Fibroblast of the aortic adventitia (primary cell): ENCODE data around the gene FGFR2. TPM values are rescaled to one million over a fixed set of nuclear protein-coding genes. Genes with fewer than 3 reads are reported as not detected.

ENCODE experiments used
- DNase-seq: peaks from one replicate; pipeline ENCODE4 v3.0.0-alpha.2; 2010; ENCODE audit warnings: low read depth
- H3K4me3 ChIP-seq: 2 replicates; pipeline ENCODE4 v1.5.1; 2011; ENCODE audit warnings: low read depth, mild to moderate bottlenecking, control low read depth, low read length, moderate library complexity
- total RNA-seq: library from RNA; depleted of rRNA; stranded (reverse); fragments of >200 nt; gene quantifications from 2 replicates; pipeline ENCODE4 v1.2.3, GENCODE V29; 2012; ENCODE audit warnings: low replicate concordance
- TF ChIP-seq, protein P1 (sequence below): IDR thresholded peaks from 2 replicates; pipeline ENCODE4 v1.5.1; 2011; ENCODE audit warnings: mild to moderate bottlenecking, low read length, control low read depth, inconsistent platforms; ENCODE audit not compliant: insufficient read depth

Gene FGFR2
- total RNA-seq, 1 donor: not detected

DNA sequence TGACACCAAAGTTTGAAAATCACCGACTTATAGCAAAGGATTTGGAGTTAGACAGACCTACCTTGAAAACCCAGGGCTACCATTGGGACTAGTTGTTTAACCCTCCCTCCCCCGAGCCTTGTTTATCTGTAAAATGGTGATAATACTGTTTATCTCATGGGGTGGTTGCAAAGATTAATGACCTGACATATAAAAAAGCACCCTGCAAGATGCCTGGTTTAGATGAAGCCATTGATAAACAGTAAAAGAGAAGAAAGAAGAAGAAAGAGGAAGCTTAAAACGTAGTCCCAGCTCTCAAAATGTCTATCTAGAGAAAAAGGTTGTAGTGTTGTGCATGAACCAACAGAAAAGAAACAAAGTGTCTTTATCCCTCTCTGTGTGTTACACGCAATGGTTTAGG lies 145.7 kb downstream of the FGFR2 start:
- DNase-seq: no peak
- TF ChIP-seq, protein P1, sequence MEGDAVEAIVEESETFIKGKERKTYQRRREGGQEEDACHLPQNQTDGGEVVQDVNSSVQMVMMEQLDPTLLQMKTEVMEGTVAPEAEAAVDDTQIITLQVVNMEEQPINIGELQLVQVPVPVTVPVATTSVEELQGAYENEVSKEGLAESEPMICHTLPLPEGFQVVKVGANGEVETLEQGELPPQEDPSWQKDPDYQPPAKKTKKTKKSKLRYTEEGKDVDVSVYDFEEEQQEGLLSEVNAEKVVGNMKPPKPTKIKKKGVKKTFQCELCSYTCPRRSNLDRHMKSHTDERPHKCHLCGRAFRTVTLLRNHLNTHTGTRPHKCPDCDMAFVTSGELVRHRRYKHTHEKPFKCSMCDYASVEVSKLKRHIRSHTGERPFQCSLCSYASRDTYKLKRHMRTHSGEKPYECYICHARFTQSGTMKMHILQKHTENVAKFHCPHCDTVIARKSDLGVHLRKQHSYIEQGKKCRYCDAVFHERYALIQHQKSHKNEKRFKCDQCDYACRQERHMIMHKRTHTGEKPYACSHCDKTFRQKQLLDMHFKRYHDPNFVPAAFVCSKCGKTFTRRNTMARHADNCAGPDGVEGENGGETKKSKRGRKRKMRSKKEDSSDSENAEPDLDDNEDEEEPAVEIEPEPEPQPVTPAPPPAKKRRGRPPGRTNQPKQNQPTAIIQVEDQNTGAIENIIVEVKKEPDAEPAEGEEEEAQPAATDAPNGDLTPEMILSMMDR: no peak

DNA sequence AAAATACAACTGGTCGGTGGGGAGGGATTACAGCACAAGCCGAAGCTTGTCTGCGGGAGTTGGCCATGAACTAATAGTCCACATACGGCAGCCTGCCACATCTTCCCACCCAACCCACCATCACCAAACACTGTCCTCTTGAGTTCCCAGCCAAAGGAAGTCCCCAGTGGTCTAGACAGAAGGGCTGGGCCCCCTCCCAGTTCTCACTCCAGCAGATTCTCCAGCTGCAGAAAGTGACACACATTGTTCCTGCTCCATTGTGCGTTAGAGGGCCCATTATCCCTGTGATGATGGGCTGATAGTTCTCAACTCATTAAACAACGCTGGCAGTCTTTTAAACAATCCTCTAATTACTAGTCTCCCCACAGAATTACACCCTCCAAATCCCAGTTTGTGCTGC lies 148.0 kb downstream of the FGFR2 start:
- TF ChIP-seq, protein P1: no peak
- H3K4me3 ChIP-seq: no peak overlapping the region
- no peak for DNase-seq

More for the DNA sequence above, 145.7 kb downstream of the FGFR2 start:
- H3K4me3 ChIP-seq: no peak overlapping the region

DNA sequence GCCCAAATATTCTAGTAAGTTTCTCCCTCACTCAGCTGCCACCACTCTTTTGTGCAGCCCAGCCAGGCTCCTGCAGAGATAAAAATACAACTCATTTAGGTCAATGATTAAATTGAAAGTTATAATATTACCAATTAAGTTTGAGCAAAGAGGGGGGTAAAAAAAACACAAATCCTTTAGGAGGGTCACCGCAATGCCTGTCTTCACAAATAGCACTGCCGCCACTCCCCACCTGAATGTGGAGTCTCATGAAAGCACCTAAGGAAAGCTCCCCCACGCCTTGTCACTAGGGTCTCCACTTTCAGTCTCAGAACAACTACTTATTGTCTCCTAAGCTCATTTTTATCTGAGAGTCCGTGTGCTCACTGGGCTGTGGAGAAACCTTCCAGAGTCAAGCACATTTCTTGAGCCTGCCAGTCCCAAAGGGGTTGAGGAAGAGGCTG lies 148.7 kb downstream of the FGFR2 start:
- TF ChIP-seq, protein P1: no peak
- no peak overlapping the region for H3K4me3 ChIP-seq
- DNase-seq: no peak

DNA sequence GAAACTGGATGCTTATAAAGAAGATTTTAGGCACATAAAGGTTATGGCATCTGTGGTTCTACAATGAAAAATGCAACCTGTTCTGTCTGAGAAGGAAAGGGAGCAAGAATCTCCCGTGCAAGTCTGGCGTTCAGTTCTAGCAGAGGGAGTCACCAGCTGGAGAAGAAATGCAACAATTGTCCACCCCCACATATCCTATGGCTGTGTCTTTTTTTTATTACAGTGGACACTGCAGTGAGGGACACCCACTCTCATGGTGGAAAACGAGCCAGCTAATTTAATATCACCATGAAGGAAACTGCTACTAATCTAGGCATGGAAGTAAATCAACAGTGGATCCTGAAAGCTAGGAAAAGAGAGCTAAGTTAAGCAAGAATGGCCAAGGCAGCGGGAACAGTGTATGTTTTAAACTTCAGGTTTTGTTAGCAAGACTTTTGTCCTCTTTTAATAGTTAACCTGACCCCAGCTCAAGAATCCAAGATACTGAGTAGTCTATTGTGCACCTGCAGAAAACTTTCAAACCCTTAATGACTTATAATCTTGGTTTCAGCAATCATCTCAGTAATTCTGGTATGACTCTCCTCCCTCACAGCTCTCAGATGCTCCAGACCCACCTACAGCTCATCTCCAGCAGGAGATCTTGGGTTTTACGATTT lies 149.3 kb downstream of the FGFR2 start:
- TF ChIP-seq, protein P1: no peak

DNA sequence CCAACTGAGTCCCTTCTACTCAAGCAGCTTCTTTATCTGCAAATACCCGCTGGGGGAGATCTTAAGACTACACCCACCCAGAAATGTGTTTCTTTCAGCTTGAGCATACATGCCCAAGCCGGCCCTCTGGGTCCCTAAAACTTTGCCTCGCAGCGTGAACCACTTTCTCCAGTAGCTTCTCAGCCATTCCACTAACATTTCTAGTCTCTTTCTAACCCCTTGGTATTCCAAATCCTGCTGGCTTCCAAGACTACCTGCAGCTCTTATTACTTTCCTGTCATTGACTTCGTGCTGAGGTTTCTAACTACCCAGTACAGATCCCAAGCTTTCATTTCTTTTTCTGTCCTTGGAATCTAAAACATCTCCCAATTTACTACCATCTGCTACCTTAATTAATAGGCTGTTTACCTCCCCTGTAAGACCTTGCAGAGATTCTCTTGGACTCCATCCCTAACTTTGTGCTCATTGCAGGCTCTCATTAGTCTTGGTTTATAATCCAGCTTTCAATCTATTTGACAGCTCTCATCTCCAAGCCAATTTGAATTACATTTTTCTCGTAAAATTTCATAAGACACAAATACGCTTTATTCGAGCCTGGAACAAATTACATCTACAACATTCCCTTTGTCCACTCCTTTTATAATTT lies 153.6 kb downstream of the FGFR2 start:
- DNase-seq: no peak
- TF ChIP-seq, protein P1: no peak
- no peak overlapping the region for H3K4me3 ChIP-seq

More for the DNA sequence above, 149.3 kb downstream of the FGFR2 start:
- H3K4me3 ChIP-seq: no peak overlapping the region
- no peak for DNase-seq

DNA sequence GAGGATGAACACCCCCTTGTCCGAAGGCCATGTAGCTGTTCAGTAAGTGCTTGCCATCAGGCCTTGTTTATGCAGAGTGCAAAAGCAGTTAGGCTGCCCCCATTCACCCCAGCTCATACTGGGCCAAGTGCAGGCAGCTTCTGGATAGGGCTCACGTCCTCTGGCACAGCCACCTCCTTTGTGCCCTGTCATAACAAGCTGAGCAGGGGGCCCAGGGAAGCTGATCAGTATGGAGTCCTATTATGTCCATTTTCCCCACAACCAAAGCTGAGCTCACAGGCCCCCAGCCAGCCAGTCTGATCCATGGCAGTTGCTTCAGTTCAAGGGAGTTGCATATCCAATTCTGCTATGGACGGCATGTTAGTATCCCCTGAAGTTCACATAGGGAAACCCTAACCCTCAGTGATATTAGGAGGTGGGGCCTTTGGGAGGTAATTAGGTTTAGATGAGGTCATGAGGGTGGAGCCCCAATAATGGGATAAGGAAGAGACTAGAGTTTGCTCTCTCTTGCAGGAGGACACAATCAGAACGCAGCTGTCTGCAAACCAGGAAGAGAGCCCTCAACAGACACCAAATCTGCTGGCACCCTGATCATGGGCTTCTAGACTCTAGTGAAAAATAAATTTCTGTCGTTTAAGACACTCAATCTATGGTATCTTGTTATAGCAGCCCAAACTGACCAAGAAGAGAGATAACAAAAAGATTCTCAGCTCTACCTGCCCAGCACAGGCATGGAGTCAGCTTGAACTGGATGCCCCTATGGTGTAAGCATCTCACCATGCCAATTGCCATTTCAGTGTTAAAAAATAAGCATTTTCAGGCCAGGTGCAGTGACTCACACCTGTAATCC lies 155.9 kb downstream of the FGFR2 start:
- DNase-seq: no peak
- TF ChIP-seq, protein P1: no peak
- H3K4me3 ChIP-seq: no peak overlapping the region
